WERI-Rb-1 (cell line): ENCODE data around the gene ZNF444.

ENCODE experiments used
- DNase-seq: peaks from one replicate; pipeline ENCODE4 v3.0.0-alpha.2; 2020
- H3K27ac ChIP-seq: fragments of 250-450 bp; sonication (Bioruptor Pico); 2 replicates; pipeline ENCODE4 v1.5.1; 2020; ENCODE audit warnings: mild to moderate bottlenecking, moderate library complexity
- H3K27me3 ChIP-seq: fragments of 250-450 bp; sonication (Bioruptor Pico); 2 replicates; pipeline ENCODE4 v1.5.1; 2021; ENCODE audit warnings: mild to moderate bottlenecking, low read depth, moderate library complexity; ENCODE audit not compliant: insufficient read depth, severe bottlenecking
- H3K36me3 ChIP-seq: fragments of 250-450 bp; sonication (Bioruptor Pico); 2 replicates; pipeline ENCODE4 v1.5.1; 2020; ENCODE audit warnings: mild to moderate bottlenecking, moderate library complexity
- H3K4me3 ChIP-seq: 2 replicates; pipeline ENCODE4 v1.5.1; 2011; ENCODE audit warnings: low read depth, mild to moderate bottlenecking, control low read depth, low read length
- H3K9me3 ChIP-seq: fragments of 250-450 bp; sonication (Bioruptor Pico); 2 replicates; pipeline ENCODE4 v1.5.1; 2021; ENCODE audit warnings: mild to moderate bottlenecking, moderate library complexity; ENCODE audit not compliant: severe bottlenecking
- TF ChIP-seq, protein P1 (sequence below): IDR thresholded peaks from 2 replicates; pipeline ENCODE4 v1.5.1; 2011; ENCODE audit warnings: low read depth, mild to moderate bottlenecking, control low read depth, inconsistent platforms, low read length

Gene ZNF444

DNA sequence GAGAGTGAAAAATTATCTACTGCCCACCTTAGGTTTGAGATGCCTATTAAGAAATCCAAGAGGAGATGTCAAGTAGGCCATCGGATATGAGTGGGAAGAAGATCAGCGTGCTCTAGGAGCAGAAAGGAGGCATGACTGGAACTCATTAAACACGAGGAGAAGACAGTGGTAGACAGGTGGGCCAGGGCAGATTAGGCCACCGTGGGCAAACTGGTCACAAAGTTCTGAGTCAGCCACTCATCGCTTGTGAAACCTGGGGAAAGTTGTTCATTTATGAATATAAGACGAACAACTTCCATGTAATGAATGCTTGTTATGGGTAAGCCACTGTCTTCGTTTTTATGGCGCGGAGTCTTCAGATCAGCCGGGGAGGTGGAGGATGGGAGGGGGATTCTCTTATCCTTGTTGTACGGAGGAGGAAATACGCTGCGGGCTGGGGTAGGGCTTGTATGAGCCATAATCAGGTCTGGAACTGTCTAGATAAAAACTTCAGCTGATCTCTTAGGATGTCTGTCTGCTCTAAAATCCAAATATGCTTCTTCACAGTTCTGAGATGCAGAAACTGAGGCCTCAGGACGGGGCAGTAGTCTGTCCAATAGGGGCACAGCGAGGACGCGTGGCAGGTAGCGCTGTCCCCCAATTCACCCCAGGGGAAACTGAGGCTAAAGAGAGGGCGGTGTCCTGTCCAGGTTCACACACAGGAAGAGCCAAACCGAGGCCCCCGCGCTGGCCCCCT, 1.1 kb upstream of the ZNF444 start:
- Histone ChIP-seq H3K27ac (peak overlapping the region; percentile 97), H3K4me3 (peak overlapping the region; percentile 74), H3K27me3 (no peaks in the 10 kb centered on the region), H3K36me3 (peaks cover 9% of the 10 kb centered on the region), H3K9me3 (no peaks in the 10 kb centered on the region)
- TF ChIP-seq, protein P1, sequence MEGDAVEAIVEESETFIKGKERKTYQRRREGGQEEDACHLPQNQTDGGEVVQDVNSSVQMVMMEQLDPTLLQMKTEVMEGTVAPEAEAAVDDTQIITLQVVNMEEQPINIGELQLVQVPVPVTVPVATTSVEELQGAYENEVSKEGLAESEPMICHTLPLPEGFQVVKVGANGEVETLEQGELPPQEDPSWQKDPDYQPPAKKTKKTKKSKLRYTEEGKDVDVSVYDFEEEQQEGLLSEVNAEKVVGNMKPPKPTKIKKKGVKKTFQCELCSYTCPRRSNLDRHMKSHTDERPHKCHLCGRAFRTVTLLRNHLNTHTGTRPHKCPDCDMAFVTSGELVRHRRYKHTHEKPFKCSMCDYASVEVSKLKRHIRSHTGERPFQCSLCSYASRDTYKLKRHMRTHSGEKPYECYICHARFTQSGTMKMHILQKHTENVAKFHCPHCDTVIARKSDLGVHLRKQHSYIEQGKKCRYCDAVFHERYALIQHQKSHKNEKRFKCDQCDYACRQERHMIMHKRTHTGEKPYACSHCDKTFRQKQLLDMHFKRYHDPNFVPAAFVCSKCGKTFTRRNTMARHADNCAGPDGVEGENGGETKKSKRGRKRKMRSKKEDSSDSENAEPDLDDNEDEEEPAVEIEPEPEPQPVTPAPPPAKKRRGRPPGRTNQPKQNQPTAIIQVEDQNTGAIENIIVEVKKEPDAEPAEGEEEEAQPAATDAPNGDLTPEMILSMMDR = no peak
- no peak for DNase-seq

DNA sequence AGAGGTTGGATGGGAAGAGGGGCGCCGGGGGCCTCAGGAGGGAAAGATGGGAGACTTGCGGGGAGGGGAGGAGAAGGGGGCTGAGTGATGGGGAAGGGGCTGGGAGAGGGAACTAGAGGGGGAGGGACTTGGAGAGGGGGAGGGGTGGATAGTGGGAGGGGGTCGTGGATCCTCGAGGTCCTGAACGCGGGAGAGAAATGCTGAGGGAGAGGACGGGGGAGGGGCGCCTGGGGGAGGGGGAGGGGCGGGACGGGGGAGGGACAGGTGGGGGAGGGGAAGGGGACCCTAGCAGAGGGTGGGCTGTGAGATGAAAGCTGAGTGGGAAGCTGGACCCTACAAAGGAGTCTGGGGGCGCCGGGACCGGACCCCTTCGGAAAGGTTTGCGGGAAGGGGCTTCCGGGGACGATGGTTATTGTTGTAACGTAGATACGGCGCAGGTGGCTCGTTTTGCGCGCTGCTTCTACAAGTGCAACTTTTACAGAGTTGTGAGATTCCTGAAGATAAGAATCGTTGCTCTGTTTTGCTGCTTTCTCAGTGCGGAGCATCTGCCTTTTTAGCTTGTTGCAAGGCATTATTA, 418 bp downstream of the ZNF444 start:
- Histone ChIP-seq H3K27me3 (no peaks in the 10 kb centered on the region), H3K27ac (peak overlapping the region; percentile 97; the same call in 1 of the 2 replicates), H3K4me3 (peak overlapping the region; percentile 74), H3K36me3 (peaks cover 9% of the 10 kb centered on the region), H3K9me3 (no peaks in the 10 kb centered on the region)
- no peak for DNase-seq
- TF ChIP-seq, protein P1 = no peak

DNA sequence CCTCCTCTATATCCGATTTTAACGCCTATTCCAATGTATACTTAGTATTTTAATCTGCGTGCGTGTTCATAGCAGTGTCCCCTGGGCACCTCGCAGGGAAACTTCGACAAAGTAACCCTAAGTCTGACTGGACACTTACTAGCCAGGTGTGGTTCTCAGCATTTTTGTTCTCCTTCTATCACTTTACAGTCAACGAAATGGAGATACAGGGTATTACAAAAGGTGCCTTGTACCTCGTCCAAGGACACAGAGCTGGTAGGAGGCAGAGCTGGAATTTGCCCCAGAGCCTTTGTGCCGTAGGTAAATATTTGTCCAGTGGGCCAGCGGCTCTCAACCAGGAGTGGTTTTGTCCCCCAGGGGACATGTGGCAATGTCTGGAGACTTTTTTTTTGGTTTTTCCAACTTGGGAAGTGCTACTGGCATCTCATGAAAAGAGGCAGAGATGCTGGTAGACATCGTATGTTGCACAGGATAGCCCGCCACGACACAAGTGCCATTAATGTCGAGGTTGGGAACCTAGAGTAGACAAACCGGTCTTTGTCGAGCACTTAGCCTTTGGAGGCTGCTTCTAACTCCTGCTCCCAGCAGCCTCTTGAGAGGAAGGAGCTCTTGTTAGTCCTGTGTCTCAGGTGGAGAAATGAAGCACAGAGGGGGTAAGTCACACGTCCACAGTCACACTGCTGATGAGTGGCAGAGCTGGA, 1.1 kb downstream of the ZNF444 start:
- DNase-seq = no peak
- no peak overlapping the region for H3K27ac ChIP-seq
- TF ChIP-seq, protein P1 = no peak

DNA sequence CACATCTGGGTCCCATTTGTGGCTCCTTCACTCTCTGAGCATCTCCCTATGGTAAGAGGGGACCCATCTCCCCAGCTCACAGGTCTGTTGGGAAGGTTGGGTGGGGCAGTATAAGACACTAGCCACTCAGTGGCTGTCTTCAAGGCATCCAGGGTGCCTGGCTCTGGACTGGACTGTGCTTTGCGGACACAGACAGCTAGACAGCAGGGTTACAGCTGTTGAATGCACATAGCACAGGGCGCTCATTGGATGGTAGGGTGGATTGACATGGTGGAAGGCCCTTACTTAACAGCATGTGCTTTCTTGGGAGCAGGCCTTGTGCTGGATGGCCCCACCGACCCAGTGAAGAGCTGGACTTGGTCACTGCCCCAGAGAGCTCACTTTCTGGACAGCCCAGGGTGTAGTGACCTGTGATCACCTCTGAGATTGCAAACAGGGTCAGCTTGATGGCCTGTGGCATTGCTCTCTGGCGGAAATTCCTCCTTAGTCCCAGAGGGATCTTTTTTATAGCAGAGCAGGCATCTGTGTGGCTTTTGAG, 1.9 kb downstream of the ZNF444 start:
- Histone ChIP-seq H3K9me3 (no peaks in the 10 kb centered on the region), H3K27ac (no peak overlapping the region), H3K27me3 (no peaks in the 10 kb centered on the region), H3K4me3 (no peak overlapping the region), H3K36me3 (peaks cover 16% of the 10 kb centered on the region)
- DNase-seq = no peak
- TF ChIP-seq, protein P1 = no peak

More for the DNA sequence above, 1.1 kb downstream of the ZNF444 start:
- Histone ChIP-seq H3K36me3 (peaks cover 9% of the 10 kb centered on the region), H3K27me3 (no peaks in the 10 kb centered on the region), H3K4me3 (peak overlapping the region; percentile 74), H3K9me3 (no peaks in the 10 kb centered on the region)

DNA sequence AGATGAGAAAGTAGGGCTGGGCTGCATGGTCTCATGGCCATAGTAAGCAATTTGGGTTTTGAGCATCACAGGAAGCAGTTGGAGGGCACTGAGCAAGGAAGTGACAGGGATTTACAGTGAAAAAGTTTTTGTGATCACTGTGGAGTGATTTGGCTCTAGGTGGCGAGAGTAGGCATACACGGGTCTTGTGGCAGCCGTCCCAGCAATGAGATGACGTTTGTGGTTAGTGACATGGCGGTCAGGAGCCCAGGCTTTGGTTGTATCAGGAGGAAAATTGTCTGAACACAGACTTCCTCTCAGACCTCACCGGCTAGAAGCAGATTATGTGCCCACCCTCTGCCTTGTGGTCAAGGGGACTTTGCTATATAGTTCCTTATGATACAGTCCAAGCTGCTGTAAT, 3.3 kb downstream of the ZNF444 start:
- Histone ChIP-seq H3K4me3 (no peak overlapping the region), H3K36me3 (peaks cover 20% of the 10 kb centered on the region), H3K27me3 (no peaks in the 10 kb centered on the region), H3K27ac (no peak overlapping the region), H3K9me3 (no peaks in the 10 kb centered on the region)
- TF ChIP-seq, protein P1 = no peak
- DNase-seq = no peak
